Stimulated activated naive CD8-positive, alpha-beta T cell treated with anti-CD3 and anti-CD28 coated beads, Interleukin-15, Interleukin-2, amounts not matched to agents 100 U/mL and 50 U/mL, for 24 hours (primary cell): ENCODE measurements around the gene IDUA.

Experiments
- ATAC-seq: fragments of 150-1000 bp; cut with Tn5 transposase; one replicate; pipeline ENCODE4 v1.10.0; 2021
- DNase-seq: peaks from one replicate; pipeline ENCODE4 v3.0.0; 2021

Gene IDUA

DNA sequence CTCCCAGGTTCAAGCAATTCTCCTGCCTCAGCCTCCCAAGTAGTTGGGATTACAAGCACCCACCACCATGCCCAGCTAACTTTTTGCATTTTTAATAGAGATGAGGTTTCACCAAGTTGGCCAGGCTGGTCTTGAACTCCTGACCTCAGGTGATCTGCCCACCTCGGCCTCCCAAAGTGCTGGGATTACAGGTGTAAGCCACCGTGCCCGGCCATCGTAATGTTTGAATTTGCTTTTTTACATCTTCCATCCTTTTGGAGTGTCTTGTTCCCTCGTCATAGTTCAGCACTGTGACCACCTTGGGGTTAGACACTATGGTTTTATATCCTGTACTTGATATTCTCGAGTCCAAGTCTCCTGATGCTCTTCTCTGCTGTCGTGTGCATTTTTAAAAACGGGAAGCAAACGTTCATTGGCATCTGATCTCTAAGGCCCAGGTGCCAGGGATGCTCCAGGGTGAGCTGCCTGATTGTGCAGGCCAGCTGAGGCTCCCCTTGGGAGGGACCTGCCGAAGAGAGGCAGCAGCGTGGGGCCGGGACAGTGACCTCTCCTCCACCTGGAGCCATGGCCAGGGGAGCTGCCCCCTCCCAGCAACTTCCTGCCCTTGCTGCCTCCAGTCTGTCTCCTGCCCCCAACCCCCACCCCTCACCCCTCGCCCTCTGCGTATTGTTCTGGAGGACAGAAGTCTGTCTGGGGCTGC is 30.2 kb upstream of the IDUA start:
- DNase-seq, result no peak
- no peak for ATAC-seq

DNA sequence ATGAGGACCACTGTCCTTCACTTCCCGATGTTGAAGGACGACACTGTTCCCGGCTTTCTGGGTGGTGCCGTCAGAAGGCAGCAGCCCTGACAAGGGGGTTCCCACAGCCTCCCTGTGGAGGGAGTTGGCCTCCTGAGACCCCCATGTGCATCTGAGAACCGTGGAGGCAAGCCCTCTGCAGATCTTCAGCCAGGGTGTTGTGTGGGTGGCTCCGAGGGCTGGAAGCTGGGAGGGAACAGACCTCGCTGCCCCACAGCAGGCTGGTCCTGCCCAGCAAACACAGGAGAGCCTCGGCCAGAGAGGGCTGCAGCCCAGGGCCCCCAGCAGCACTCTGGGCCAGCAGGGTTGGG is 29.6 kb upstream of the IDUA start:
- no peak for ATAC-seq
- no peak for DNase-seq

DNA sequence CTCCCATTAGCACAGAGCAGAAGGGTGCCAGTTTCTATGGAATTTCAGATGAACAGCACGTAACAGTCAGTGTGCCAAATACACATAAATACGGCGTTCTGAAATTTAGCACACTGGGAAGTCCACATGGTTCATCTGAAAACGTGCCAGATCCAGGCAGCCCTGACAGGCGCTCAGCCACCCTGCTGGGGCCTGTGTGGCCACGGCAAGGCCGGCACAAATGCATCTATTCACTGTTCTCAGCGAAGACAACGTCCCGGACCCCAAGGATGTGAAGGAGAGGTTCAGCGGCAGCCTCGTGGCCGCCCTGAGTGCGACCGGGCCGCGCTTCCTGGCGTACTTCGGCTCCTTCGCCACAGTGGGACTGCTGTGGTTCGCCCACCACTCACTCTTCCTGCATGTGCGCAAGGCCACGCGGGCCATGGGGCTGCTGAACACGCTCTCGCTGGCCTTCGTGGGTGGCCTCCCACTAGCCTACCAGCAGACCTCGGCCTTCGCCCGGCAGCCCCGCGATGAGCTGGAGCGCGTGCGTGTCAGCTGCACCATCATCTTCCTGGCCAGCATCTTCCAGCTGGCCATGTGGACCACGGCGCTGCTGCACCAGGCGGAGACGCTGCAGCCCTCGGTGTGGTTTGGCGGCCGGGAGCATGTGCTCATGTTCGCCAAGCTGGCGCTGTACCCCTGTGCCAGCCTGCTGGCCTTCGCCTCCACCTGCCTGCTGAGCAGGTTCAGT is 29.1 kb upstream of the IDUA start:
- no peak for DNase-seq
- ATAC-seq, result no peak

DNA sequence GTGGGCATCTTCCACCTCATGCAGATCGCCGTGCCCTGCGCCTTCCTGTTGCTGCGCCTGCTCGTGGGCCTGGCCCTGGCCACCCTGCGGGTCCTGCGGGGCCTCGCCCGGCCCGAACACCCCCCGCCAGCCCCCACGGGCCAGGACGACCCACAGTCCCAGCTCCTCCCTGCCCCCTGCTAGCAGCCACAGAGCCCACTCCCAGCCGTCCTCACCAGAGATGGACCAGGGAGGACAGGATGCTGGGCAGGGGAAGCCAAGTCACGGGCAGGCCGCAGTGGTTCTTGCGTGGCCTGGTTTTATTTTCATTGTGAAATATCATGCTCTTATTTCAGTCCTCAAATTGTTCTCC is 28.6 kb upstream of the IDUA start:
- ATAC-seq, result no peak
- no peak for DNase-seq

DNA sequence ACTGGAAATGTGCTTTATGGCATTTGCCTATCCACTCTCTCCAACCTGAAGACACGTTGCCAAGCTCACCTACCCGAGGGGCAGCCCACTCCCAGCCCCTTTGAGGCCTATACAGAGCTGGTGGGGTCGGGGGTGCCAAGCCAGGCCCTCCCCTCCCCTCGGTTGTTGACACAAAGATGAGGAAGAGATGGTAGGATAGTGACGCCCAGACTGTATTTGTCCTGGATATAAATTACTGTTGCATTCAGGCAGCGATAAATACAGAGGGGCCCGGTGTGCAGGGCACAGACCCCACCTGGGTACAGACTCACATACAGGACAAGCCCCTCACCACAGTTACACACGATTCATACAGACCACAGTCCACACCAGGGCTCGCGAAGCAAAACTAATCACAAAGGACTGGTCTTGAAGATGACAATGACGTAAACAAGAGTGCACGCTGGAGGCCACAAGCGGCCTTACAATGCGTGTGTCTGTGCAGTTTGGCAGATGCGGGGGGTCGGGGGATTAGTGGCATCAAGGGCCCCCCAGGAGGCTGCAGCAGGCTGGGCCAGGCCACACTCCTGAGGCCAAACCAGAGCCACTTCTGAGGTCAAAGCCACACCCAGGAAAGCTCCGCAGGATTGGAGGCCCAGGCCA is 28.0 kb upstream of the IDUA start:
- no peak for DNase-seq
- ATAC-seq, result no peak

DNA sequence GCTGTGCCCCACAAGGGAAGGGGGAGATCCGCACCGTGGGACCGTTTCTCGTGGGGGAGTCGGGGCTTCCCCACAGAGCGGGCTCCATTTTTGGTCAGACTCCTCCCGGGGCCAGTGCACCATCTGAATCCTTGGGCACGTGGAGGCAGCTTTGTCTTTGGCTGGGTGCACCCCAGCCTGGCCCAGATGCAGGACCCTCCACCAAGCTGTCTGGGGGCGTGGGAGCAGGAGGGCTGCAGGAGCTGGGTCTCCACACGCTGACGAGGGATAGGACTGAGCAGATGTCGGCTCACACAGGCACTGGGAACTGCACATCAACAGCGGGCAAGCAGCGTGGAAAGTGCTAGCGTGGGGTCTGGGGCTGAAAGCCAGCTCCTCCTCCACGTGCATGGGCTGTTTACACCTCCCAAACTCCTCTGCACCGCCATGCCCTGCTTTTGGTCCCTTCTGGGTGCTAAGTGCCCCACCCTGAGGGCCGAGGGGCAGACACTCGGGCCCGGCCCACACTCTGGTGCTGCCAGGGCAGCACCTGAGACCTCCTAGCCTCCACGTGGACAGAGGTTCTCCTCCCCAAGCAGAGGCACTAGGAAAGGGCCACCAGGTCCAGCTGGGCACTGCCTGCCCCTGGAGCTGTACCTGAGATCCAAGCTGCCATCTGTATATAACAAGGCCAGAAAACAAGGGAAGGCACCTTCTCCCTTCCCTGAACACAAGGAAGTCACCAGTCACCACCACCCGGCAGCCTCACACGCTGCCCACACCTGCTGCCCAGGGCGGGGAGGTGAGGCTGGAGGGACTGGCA is 27.3 kb upstream of the IDUA start:
- ATAC-seq (no peak), DNase-seq (no peak)

DNA sequence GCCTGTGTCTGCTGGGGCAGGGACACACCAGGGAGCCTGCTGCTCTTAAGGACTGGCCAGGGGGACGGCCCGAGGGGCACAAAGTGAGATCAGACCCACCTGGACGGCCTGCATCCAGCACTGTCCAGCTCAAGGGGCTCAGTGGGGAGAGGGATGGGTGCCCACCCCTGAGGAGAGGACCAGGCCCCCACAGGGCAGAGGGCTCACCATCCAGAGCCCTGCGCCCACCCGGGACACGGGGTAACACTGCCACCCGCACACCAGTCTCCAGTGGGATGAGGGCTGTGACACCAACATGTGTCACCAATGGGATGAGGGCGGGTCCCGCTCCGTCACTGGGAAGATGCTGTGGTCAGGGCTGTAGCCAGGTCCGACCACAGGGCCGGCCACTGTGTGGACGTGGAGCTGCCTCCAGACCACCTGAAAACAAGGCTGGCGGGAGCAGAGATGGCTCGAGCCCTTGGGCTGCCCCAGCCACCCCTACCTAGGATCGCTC is 26.7 kb upstream of the IDUA start:
- ATAC-seq (no peak), DNase-seq (no peak)

DNA sequence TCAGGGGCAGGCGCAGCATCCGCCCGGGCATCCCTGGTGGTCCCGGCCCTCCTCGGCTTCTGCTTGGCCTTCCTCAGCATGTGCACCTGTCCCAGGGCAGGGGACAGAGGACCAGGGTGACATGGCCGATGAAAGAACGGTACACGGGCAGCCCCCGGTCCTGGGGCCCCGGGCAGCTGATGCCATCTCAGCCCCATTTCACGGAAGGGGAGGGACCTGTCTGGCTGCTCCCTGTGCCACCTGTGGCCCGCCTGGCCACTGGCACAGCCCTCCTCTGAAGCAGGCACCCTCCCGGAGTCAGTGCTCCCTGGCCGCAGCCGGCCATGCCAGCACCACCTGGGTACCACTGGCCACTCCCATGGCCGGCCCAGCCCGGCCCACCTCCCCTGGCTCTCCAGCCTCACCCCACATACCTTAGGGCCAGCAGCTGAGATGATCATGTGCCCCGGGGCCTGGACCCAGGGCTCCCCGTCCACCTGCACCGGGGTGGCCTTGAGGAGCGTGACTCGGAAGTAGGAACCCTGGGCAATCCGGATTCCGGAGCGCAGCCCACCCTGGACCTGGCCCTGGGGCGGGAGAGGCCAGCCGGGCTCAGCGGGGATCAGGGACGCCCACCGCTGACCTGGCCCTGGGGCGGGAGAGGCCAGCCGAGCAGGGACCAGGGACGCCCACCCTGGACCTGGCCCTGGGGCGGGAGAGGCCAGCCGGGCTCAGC is 26.1 kb upstream of the IDUA start:
- ATAC-seq (no peak), DNase-seq (no peak)

DNA sequence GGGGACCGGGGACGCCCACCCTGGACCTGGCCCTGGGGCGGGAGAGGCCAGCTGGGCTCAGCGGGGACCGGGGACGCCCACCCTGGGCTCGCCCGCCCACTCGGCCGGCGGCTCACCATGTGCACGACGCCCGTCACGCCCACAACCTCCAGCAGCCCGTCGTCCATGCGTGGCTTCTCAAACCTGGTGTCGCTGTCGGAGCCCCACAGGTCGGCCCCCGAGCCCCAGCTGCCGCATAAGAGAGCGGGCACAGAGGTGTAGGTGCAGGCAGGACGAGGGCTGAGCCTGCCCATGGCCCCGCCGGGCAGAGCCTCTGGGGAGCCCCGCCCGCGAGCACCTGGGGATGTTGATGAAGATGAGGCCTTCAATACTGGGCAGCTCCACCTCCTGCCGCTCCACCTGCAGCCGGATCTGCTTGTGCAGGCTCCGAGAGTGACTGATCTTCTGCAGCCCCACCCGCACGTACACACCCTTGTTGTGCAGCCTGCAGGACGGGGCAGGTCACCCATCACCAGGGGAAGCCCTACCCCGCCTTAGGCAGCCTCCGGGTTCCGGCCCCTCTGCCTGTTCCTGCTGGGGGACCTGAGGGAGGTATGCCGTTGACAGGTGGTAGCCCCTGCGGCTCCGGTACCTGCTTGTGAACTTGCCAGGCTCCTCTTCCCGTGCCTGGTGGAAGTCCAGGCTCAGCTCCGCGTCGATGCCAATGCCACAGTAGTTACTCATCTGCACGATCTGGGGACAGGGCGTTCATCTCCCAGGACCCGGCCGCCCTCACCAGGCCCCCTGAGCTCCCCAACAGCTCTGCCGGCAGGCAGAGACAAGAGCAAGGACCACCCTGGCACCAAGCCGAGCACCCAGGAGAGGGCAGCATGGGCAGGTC is 25.3 kb upstream of the IDUA start:
- no peak for DNase-seq
- no peak for ATAC-seq

DNA sequence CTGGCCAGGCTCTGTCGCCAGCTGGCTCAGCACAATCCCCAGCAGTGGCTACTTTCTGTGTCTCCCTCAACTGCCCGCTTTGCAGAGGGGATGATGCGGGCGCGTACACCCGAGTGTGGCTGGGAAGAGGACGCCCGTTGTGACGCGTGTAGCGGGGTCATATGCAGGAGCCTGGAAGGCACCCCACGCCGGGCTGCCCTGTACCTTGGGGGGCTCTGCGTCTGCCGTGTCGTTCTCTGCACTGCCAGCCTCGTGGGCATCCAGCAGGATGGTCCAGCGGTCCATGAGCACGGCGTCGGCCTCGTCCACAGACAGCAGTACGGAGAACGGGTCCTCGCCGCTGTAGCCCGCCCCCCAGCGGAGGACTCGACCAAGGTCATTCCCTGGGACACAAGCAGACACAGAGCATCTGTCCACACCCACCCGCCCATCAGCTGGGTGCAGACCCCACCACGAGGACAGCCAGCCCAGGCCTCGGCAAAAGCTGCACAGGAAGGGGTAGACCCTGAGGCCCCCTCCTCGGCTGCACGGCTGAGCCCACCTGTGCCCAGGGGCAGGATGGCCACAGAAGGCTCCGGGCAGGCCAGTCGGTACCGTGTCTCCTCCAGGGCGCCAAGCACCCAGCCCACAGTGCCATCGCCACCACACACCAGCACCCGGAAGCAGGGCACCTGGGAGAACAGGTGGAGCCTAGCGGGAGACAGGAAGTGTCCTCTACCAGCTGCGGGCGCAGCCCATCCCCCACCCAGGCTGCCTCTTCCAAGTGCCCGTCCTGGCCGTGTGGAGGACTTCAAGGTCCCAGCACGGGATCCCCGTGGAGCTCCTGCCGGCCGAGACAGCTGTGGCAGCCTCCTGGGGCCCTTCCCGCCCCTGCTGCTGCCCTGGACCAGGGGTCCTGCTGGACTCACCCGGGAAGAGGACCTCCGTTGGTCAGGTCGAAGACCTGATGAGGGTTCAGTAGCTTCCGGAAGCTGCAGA is 24.3 kb upstream of the IDUA start:
- ATAC-seq (no peak), DNase-seq (no peak)

DNA sequence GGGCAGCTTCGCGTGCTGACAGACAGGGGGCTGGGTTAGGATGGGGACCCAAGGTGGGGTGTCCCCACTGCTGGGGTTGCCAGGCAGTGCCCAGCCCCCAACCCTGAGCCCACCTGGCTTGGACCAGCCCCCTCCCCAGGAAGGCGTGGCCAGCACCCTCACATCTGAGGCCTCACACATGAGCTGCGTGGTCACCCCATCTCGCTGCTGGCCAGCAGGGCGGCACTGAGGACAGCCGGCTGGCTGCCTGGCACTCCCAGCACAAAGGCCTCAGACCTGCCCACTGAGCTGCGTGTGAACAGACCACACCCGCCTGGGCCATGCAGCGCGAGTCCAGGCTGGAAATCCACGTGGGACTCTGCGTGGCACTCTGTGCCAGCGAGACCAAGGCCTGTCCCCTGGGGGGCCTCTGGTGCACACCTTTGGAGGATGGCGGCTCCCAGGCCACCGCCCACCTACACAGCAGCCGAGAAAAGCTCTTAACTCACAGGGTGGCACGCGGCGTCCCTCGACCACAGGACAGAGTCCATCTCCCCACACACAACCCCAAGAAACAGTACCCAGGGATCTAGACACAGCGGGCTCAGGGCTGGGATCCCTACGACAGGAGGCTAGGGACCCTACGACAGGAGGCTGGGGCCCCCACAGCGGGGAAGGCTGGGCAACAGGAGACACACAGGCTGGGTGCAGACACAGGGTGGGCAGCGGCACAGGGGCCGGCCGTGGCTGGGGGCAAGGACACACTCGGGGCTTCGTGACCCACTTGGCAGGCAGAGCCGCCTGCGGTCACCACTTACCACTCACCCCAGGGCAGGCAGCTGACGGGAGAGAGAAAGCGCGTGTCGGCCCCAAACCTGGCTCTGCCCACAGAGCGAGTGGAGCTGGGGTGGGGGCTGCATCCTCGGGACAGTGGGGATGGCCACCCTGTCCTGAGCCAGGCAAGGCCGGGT is 23.3 kb upstream of the IDUA start:
- ATAC-seq (no peak), DNase-seq (no peak)

DNA sequence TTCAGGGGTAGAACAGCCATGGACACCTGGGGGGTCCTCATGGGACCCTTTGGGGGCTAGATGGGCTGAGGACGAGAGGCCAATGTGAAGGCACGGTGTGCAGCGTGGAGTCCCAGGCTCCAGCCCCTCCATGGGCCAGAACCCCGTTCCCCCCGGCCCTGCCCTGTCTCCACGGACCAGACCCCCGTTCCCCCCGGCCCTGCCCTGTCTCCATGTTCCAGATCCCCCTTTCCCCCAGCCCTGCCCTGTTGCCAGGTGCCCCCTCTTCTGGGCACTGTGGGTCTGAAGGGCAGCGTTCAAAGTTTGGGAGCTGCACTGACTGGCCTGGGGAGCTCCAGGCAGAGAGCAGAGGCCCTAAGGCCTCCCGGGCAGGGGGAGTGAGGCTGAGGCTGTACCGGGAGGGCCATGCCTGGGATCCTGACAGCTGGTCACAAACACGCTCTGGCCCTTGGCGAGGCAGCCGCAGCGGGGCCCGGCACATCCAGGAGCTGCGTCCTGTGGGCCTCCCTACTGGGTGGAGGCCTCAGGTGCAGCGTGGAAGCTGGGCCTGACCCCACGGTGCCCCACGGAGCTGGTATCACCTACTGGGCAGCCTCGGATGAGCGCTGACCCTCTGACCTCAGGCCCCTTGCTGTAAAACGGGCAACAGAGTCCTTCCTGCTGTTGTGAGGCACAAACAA is 22.4 kb upstream of the IDUA start:
- ATAC-seq (no peak), DNase-seq (no peak)

DNA sequence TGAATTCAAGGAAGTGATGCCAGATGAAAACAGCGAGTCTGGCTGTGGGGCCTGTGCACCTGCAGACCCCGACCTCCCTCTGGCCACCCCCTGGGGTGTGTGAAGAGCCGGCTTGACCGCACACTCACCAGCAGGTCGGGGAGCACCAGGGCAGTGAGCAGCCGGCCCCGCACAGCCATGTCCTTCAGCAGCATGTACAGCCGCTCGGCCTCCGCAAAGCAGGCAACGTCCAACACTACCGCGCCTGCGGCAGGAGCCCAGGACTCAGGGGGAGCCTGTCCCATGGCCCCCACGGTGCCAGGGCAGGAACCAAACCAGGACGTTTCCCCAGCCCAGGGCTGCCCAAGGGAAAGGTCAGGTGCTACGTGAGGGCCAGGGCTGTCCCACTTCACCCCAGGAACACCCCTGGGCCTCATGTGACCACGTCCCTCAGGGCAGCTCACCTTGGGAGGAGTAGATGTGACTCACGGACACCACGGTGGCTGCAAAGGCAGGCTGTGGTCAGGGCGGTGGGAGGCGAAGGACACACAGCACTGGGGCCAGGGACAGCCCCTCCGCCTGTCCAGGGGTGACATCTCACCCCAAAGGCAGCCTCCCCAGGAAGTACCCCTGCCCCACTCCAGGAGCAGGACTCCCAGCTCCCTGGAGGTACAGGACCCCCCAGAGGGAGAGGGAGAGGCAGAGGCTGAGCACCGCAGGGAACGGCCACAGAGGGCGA is 21.6 kb upstream of the IDUA start:
- no peak for ATAC-seq

DNA sequence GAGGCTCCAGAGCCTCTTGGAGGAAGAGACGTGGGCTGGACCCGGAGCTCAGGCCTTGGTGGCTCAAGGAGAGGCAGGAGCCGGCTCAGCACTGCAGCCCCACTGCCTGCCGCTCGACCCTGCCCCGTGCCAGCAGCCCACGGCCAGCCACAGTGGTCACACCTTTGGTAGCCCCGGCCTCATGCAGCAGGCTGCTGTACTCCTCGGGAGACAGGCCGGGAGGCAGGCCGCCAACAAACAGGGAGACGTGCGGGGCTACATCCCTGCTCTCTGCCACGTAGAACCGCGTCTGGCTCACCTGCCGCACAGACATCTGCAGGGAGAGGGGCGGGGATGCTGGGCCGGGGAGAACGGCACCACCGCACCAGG is 21.1 kb upstream of the IDUA start:
- no peak for DNase-seq
- ATAC-seq, result no peak

More for the DNA sequence above, 21.6 kb upstream of the IDUA start:
- no peak for DNase-seq

DNA sequence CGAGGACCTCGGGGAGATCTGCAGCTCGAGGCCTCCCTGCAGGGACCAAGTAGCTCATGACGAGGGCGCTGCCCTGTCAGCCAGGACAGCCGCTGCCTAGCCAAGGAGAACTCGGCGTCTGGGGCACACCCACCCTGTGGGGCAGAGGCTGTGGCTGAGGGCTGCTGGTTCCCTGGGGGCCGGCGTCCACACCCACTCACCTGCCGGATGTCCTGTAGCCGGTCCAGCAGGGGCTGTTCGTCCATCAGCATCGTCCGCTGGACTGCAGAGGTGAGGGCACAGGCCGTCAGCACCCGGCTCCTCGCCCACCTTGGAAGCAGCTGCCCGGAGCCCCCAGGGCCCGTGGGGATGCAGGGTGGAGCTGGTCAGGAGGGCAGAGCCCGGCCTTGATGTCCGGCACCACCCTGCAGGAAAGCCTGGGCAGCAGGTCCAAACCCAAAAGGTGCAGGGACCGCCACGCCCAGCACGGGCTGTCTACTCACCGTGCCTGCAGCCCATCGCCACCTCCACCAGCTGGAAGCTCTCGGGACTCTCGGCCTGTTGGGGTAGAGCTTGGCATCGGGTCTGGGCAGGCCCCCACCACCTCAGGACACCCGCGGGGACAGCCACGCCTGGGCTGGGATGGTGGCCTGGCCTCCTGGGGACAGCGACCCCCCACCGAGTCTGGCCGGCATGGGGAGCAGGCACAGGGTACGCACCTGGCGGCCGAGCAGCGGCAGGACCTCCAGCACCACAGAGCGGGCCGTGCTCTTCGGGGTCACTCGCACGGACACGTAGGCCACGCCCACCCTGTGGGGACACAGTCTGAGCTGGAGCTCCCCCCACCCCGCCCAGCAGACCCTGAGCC is 20.4 kb upstream of the IDUA start:
- ATAC-seq, result no peak
- no peak for DNase-seq
